Endometrium (tissue), 2 donors: ENCODE measurements around the gene C17orf114.
"Not testable (repeated sequence)": the region's sequence is repeated elsewhere in the genome, so short reads cannot be mapped to it uniquely, and the experiment has no call there.

Experiments used
- FAIRE-seq: peaks from 2 replicates; lab custom pipeline; 2012; peaks lifted over from hg19 to GRCh38; lab: Jason Lieb, UNC
- donor health status: control.
- donor health status: control.

Gene C17orf114

GRCh38 chr17:4802228-4802627 is at the start of gene C17orf114:
TSS of gene C17orf114 (minus strand) at chr17:4802328.
- FAIRE-seq, result no peak

GRCh38 chr17:4851084-4851483 is 49.0 kb upstream of the C17orf114 start:
- no peak for FAIRE-seq

- FAIRE-seq, result no peak
These were observed 48.1 kb upstream of the C17orf114 start for GRCh38 chr17:4850246-4850645.

- no peak for FAIRE-seq
These were observed 46.9 kb upstream of the C17orf114 start for GRCh38 chr17:4849011-4849536.

GRCh38 chr17:4846635-4847390 is 44.7 kb upstream of the C17orf114 start:
- no peak for FAIRE-seq

- no peak for FAIRE-seq
These were observed 43.0 kb upstream of the C17orf114 start for GRCh38 chr17:4845118-4845517.

GRCh38 chr17:4843321-4844000 is 41.3 kb upstream of the C17orf114 start:
- FAIRE-seq, result no peak

GRCh38 chr17:4842376-4842775 is 40.2 kb upstream of the C17orf114 start:
- FAIRE-seq, result no peak

GRCh38 chr17:4840893-4841242 is 38.7 kb upstream of the C17orf114 start:
- FAIRE-seq, result no peak

GRCh38 chr17:4839965-4840892 is 38.1 kb upstream of the C17orf114 start:
- FAIRE-seq, result no peak

GRCh38 chr17:4839221-4839620 is 37.1 kb upstream of the C17orf114 start:
- FAIRE-seq, result no peak

GRCh38 chr17:4838309-4838785 is 36.2 kb upstream of the C17orf114 start:
- FAIRE-seq, result no peak

- no peak for FAIRE-seq
These were observed 35.6 kb upstream of the C17orf114 start for GRCh38 chr17:4837471-4838308.

GRCh38 chr17:4836221-4836620 is 34.1 kb upstream of the C17orf114 start:
- no peak for FAIRE-seq

- no peak for FAIRE-seq
These were observed 32.5 kb upstream of the C17orf114 start for GRCh38 chr17:4834681-4835020.

- no peak for FAIRE-seq
These were observed 32.0 kb upstream of the C17orf114 start for GRCh38 chr17:4833941-4834680.

GRCh38 chr17:4833178-4833940 is 31.2 kb upstream of the C17orf114 start, which contains the start of gene MINK1:
TSS of gene MINK1 (plus strand) at chr17:4833340. CDS start at chr17:4833584, 244 bp downstream.
- no peak for FAIRE-seq

- not testable (repeated sequence) for FAIRE-seq
These were observed 30.7 kb upstream of the C17orf114 start for GRCh38 chr17:4832829-4833177.

- no peak for FAIRE-seq
These were observed 25.3 kb upstream of the C17orf114 start for GRCh38 chr17:4827399-4827798.
